NCI-H128 (cell line): ENCODE results near the gene FPGS.

Source experiments
- DNase-seq: peaks from one replicate; lab custom pipeline; 2025; ENCODE audit not compliant: unreplicated experiment; lab: John Stamatoyannopoulos, UW

FPGS gene

GRCh38 chr9:127810378-127811187 is 7.9 kb downstream of the FPGS start:
- DNase-seq, result no peak

GRCh38 chr9:127812011-127812410 is 9.3 kb downstream of the FPGS start:
- no peak for DNase-seq

DNA sequence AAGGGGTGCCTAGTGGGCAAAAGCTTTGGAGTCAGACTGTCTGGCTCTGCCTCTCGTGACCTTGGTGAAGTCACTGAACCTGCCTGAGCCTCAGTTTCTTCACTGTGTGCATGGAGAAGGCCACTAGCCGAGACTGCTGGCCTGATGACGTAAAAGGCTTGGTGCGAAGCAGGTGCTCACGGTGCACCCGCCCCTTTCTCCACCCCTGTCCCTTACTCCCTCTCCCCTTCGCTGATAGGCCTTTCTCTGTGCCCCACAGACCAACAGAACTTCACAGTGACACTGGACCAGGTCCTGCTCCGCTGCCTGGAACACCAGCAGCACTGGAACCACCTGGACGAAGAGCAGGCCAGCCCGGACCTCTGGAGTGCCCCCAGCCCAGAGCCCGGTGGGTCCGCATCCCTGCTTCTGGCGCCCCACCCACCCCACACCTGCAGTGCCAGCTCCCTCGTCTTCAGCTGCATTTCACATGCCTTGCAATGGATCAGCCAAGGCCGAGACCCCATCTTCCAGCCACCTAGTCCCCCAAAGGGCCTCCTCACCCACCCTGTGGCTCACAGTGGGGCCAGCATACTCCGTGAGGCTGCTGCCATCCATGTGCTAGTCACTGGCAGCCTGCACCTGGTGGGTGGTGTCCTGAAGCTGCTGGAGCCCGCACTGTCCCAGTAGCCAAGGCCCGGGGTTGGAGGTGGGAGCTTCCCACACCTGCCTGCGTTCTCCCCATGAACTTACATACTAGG is 10.4 kb downstream of the FPGS start:
- no peak for DNase-seq

DNA sequence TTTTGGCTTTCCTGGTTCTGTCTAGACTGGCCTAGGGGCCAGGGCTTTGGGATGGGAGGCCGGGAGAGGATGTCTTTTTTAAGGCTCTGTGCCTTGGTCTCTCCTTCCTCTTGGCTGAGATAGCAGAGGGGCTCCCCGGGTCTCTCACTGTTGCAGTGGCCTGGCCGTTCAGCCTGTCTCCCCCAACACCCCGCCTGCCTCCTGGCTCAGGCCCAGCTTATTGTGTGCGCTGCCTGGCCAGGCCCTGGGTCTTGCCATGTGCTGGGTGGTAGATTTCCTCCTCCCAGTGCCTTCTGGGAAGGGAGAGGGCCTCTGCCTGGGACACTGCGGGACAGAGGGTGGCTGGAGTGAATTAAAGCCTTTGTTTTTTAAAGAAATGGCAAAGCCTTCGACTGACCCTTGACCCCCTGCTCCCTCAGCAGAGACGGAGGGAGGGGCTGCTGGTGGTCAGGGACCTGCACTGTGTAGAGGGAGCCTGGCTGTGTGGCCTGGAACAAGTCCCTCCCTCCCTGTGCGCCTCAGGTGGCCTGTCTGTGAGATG is 11.1 kb downstream of the FPGS start:
- DNase-seq, result no peak

GRCh38 chr9:127814619-127815511 is 12.2 kb downstream of the FPGS start:
- no peak for DNase-seq

DNA sequence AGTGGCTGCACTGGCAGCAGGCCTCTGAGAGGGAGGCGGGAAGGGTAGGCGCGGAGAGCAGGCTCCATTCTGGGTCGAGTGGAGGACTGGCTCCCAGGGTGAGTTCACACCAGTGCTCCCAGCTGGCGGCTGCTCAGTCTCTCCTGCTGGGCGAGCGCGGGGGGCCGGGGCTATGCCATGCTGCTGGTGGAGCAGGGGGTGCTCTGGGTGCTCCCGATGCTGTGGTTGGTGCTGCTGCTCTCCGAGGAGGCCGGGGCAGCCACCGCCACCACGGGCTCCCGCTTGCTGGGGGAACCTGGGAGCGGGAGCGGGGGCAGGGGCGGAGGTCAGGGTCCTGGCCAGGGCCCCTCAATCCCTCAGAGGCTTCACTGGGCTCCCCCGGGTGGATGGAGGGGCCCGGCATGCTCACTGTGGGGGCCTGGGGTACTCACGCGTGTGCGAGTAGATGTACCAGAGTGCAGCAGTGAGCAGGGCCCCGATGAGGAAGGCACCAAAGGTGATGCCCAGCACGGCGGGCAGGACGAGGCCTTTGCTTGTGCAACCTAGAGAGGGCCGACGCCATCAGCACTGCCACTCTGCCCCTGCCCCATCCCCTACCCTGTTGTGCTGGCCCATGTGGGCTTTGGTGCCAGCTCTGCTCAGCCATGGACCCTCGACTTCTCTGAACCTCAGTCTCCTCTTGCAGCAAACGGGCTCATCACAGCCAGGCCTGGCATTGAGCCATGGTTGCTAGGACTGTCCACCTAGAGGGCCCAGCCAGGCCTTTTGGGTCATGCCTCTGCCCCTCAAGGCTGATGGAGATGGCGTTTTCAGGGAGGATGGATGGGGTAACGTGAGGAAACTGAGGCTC is 13.1 kb downstream of the FPGS start:
- no peak for DNase-seq

DNA sequence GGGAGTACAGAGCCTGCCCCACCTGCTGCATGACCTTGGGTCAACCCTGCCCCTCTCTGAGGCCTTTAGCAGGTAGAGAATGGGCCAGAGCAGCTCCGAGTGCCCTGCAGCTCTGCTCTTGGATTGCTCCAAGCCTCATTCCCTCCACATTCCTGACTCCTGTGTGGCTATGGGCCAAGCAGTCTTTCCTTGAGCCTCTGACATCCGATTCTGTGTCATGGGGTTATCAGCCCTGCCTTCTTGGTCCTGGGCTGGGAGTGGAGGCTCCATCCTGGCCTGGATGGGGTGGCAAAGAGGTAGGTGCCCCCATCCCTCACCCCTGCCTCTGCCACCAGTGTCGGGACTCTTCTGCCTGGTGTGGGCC is 13.7 kb downstream of the FPGS start:
- DNase-seq, result no peak

DNA sequence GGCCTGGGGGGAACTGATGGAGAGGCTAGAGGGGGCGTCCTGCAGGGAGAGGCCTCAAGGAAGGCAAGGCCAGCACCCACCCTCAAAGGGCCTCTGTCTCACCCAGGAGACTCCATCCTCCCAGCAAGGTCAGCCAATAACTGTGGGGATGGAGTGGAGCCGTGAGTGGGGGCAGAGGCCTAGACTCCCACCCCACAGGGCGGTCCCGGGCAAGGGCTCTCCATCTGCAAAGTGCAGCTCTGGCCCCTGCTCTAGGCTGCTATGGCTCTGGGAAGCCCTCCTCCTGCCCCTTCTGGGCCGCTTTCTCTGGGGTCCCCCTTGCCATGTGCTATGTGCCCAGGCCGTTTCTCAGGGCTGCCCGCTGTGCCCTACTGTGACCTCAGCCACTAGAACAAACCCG is 14.0 kb downstream of the FPGS start:
- DNase-seq, result no peak

DNA sequence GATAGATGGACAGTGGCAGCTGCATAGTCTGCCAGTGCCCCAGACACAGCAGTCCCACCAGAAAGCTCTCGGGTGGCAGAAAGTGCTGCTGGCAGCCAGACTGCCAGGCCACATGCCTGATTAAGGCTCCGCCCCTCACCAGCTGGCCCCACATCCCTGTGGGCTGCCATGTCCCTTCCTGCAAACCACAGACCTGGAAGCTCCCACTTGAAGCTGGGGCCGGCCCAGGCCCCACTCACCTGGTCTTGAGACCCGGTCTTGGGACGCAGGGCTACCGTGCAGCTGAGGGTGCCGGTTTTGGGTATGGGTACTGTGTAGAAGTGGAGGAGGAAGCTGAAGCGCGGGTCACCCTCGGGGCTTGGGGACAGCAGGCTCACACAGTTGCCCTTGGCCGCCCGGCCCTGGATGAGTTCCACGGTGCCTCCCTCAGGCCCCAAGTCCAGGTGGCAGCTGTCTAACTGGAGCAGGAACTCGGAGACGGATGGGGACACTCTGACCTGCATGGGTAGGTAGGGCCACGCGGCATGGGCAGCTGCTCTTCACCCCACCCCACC is 15.3 kb downstream of the FPGS start:
- DNase-seq, result no peak

GRCh38 chr9:127818574-127818973 is 15.9 kb downstream of the FPGS start:
- DNase-seq, result no peak

DNA sequence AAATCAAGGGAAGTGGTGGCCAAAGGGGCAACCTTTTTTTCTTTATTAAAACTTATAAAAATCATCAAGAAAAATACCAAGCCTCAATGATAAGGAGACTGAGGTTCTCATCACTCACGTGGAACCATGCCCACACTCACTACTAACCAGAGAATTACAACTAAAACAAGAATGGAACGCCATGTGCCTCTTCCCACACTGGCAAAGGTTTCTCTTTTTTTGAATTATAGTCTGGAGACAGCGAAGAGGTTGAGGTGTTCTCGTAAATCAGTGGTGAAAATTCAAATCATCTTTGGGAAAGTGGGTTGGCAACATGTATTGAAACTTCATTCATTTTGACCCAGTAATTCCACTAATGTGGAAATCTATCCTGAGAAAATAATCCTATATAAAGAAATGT is 19.4 kb downstream of the FPGS start:
- DNase-seq, result no peak

GRCh38 chr9:127825319-127826051 is 22.8 kb downstream of the FPGS start:
- DNase-seq, result no peak

GRCh38 chr9:127826253-127826913 is 23.7 kb downstream of the FPGS start:
- DNase-seq, result no peak

GRCh38 chr9:127828262-127829031 is 25.8 kb downstream of the FPGS start:
- DNase-seq, result peak; percentile 13

- no peak for DNase-seq
Measured at GRCh38 chr9:127829205-127829906, 26.7 kb downstream of the FPGS start.

GRCh38 chr9:127832248-127832647 is 29.6 kb downstream of the FPGS start:
- no peak for DNase-seq

- DNase-seq, result no peak
Measured at GRCh38 chr9:127833555-127833954, 30.9 kb downstream of the FPGS start.
